ENCODE data around the gene ATP2A3.

The ATP2A3 gene

DNA sequence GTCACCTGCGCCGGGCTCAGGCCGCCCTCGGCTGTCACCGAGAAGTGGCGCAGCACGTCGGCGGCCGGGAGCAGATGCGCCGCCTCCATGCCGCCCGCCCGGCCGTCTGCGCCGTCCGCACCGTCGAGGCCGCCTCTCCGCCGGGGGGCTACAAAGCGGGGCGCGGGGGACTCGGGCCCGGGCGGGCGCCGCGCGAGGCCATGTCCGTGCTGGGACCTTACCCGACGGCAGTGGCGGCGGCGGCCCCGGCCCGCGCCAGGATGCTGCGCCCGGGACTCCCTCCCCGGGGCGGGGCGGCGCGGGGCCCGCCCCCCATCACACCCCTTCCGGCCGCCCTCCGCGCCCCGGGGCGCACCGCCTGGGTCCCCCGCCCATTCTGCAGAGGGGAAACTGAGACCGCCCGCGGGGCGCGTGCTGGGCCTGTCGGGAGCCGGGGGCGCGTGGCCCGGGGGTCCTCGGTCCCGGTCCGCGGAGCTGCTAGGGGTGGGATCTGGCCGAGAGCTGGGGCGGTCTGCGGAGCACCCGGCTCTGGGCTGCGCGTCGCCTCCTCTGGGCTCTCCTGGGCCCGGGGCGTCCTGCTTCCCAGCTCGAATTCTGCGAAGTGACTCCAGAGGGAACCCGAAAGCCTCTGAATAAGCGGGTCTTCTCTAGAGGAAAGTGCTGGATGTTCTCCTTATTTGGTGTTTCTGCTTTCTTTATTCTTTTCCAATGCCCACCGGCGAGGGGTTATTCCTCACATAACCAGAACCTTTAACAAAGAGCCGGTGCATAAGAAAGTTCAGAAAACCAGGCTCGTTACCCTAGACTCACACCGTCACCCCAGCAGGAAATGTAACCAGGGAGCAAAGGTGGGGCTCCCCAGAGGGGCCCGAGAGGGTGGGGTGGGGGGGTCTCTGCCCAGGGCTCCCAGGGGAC, at the start of gene ATP2A3:
ATP2A3 (minus strand) TSS at position 235 of the 915 bp plus-strand sequence; CDS start at position 89, 146 bp downstream.
- no peak for DNase-seq (ENCODE audit: low spot score)

DNA sequence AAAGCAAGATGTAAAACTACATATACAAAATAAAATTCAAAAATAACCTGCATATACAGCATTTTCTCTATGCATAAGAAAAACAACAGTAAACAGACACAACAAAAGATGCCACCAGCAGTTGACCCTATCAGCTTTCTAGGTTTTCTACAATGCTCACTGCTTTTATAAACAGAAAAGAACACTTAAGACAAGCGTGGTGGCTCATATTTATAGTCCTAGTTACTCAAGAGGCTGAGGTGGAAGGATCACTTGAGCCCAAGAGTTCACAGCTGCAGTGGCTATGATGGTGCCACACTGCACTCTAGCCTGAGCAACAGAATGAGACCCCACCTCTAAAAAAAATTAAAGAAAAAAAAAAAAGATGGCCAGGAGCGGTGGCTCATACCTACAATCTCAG, 46.5 kb upstream of the ATP2A3 start:
- no peak for DNase-seq (ENCODE audit: low spot score)

DNA sequence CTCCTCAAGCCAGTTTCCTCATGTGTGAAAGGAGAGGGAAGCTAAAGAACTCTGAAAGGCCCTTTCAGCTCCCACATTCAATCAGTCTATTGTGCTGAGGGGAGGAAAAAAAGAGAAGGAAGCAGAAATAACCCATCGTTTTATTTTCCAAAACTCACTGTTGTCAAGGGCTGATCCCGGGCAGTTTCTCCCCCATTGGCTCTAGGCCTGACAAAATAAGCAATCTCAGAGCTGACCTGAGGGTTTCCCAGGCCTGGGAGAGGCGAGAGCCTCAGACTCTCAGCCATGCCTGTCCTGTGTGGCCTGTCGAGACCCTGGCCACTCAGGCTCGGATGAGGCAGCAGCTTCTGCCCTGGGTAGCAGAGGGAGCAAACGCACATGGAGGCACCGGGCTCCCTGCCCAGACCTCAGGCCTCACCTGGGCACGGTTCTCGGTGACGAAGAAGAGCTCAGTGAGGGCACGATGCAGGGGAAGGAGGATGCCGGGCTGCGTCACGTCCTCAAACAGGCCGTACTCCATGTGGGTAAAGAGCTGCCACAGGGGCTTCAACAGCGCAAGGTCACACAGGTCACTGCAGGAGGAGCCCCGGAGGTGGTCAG, 45.0 kb upstream of the ATP2A3 start:
- DNase-seq (ENCODE audit: low spot score) = no peak

GRCh38 chr17:4008441-4009185, 44.4 kb upstream of the ATP2A3 start:
- no peak for DNase-seq (ENCODE audit: low spot score)

- DNase-seq (ENCODE audit: low spot score) = no peak
Observed at GRCh38 chr17:4008082-4008435, 43.8 kb upstream of the ATP2A3 start.

GRCh38 chr17:4007346-4008081, 43.3 kb upstream of the ATP2A3 start:
- DNase-seq (ENCODE audit: low spot score) = no peak

GRCh38 chr17:4006745-4007211, 42.5 kb upstream of the ATP2A3 start:
- no peak for DNase-seq (ENCODE audit: low spot score)

DNA sequence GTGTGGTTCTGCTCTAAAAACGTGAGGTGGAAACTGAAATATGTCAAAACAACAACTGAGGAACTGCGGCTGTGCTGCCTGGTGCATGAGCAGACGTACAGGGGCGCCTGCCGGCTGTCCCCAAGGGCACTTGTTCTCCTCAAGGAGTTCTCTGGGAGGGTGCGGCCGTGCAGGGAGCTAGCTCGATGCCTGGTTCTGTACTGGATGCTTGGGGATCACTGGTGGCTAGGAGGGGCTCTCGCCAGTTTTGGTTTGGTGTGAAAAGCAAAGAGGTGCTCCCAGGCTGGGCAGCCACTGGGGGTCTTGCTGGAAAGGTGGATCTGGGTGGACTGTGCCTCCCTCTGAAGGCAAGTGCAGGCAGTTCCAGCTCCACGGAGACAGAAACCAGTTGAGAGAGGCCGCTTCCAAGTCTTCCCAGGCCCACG, 41.9 kb upstream of the ATP2A3 start:
- no peak for DNase-seq (ENCODE audit: low spot score)

DNA sequence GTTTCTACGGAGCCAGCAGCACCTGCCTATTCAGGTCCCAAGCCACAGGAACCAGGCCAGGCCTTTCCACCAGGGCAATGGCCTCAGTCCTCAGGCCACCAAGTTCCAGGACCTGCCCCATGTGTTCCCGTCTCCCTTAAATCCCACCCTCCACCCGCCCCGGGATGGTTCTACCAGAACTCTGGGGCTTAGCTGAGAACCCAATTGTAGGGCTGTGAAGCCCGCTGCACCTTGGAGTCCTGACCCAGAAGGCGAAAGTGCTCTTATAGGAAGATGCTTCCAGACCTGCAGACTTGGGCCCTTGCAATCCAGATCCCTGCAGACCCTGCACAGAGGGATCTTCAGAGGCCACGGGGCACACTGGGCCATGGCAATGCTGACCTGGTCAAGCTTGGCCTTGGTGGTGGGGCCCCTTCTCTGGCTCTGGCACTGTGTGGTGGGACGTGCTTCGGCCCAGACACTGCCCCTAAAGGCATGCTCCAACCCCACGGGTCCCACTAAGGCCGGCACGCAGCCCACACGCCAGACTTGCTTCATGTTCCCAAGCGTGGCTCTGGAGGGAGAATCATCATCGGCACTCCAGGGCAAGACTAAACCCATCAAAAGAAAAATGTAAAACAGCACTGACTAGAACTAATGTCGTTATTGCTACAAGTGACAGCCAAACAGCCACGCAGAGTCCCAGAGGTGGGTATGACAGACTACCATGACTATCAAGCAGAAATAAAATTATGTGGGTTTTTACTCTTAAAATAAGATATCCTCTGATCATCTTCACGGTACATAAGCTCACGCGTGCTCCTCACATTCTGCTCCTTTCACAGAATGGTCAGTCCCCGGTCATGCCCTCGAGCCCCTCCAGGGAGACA, 41.3 kb upstream of the ATP2A3 start:
- no peak for DNase-seq (ENCODE audit: low spot score)

GRCh38 chr17:4004517-4005295, 40.5 kb upstream of the ATP2A3 start:
- no peak for DNase-seq (ENCODE audit: low spot score)

DNA sequence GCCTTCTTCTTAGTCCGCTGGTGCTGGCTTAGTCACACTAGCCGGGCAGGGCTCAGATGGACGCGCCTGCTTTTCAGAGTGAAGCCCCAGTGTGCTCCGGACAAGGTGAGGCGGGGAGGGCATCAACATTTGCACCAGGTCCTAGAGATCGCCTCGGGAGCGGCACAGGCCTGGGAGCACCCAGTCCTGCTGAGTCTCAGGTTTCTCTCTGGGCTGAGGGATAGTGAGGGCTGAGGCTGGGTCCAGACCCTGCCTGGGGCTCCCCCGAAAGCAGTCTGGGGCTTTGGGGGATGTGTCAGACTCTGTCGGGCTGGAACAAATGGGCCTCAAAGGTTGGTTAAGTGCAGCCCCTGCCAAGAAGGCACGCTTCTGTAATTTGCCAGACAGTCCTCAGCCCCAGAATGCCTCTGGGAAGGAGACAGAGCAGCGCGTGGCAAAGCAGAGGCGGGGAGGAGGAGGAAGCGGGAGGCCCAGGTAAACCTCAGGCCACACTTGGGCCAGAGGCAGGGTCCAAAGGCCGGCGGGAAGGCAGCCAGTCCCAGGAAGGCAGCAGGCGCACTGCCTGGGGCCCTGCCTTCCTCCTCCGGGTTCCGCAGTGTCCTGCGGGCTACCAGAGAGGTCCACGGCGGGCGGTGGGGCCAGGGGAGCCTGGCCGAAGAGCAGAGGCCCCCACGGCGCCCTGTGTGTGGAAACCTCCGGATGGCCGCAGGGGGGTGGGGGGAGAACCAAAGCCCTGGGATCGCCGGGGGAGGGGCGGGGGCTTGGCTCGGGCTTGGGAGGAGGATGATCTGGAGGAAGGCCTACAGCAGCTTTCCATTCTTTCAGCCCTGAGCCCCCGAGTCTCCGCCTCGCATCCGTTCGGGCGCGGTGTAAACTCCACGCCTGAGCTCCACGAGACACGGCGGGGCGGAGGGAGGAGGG, 39.5 kb upstream of the ATP2A3 start:
- DNase-seq (ENCODE audit: low spot score) = no peak

DNA sequence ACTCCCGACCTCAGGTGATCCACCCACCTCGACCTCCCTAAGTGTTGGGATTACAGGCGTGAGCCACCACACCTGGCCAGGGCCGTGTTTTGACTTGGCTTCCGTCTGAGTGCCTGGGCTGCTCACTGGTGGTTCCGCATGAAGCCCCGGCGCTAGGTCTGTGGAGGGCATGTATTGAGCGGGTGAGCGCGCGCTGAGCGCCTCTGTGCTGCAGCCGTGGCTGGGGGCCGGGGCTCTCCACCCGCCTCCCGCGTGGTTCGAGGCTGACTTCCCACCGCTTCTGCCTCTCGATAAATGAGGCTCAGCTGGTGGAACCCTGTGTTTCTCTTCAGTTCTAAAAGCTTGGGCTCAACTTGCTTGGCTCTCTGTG, 38.9 kb upstream of the ATP2A3 start:
- no peak for DNase-seq (ENCODE audit: low spot score)

- no peak for DNase-seq (ENCODE audit: low spot score)
Observed at GRCh38 chr17:4001048-4001590, 36.9 kb upstream of the ATP2A3 start.

GRCh38 chr17:3998436-3998835, 34.2 kb upstream of the ATP2A3 start:
- DNase-seq (ENCODE audit: low spot score) = no peak

DNA sequence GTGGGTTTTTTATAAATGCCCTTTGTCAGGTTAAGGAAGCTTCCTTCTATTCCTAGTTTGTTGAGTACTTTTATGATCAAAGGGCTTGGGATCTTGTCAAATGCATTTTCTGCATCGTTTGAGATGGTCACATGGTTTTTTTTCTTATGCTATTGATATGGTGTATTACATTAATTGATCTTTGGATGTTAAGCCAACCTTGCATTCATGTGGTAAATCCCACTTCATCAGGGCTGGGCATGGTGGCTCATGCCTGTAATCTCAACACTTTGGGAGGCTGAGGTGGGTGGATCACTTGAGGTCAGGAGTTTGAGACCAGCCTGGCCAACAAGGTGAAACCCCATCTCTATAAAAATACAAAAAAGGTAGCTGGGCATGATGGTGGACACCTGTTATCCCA, 30.8 kb upstream of the ATP2A3 start:
- no peak for DNase-seq (ENCODE audit: low spot score)

DNA sequence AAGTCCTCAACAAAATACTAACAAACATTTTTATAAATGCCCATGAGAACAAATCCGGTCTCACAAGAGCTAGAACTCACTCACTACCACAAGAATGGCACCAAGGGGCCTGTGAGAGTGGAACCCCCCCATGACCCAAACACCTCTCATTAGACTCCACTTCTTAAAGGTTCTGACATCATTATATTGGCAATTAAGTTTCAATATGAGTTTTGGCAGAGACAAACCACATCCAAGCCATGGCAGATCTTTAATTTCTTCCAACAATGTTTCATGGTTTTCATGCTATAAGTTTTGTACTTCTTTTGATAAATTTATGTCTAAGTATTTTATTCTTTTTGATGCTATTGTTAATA, 30.0 kb upstream of the ATP2A3 start:
- no peak for DNase-seq (ENCODE audit: low spot score)

DNA sequence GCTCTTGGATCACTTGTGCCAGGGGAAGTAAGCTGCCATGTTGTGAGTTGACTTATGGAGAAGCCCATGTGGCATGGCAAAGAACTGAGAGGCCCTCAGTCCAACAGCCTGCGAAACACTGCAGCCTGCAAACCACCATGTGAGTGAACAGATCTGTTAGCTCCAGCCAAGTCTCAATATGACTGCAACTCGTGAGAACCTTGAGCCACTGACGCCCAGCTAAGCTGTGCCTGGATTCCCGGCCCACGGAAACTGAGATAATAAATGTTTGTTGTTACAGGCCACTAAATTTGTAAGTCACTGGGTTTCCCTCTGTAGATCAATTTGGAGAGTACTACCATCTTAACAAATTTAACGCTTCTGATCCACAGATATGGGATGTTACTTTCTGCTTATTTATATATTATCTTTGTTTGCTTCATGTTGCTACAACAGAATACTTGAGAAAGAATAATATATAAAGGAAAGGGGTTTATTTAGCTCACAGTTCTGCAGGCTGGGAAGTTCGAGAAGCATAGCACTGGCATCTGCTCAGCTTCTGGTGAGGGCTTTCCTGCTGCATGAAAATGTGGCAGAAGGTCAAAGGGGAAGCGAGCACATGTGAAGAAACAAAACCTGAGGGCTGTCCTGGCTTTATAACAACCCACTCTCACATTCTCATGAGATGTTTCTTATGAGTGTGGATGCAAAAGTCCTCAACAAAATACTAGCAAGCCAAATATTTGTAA, 29.4 kb upstream of the ATP2A3 start:
- DNase-seq (ENCODE audit: low spot score) = no peak

GRCh38 chr17:3992370-3992769, 28.1 kb upstream of the ATP2A3 start:
- DNase-seq (ENCODE audit: low spot score) = no peak
